Renal cortical epithelial cell (primary cell): ENCODE measurements around the gene KLK14. TPM values are rescaled to one million over a fixed set of nuclear protein-coding genes. Genes with fewer than 3 reads are reported as not detected.

Experiments used
- DNase-seq: peaks from one replicate; pipeline ENCODE4 v3.0.0-alpha.2; 2011; ENCODE audit warnings: low read depth
- total RNA-seq: library from RNA; depleted of rRNA; stranded (reverse); fragments of >200 nt; gene quantifications from 2 replicates; pipeline ENCODE4 v1.2.3, GENCODE V29; 2014

KLK14 gene
- total RNA-seq, 1 donor from 2014 or later, result not detected

DNA sequence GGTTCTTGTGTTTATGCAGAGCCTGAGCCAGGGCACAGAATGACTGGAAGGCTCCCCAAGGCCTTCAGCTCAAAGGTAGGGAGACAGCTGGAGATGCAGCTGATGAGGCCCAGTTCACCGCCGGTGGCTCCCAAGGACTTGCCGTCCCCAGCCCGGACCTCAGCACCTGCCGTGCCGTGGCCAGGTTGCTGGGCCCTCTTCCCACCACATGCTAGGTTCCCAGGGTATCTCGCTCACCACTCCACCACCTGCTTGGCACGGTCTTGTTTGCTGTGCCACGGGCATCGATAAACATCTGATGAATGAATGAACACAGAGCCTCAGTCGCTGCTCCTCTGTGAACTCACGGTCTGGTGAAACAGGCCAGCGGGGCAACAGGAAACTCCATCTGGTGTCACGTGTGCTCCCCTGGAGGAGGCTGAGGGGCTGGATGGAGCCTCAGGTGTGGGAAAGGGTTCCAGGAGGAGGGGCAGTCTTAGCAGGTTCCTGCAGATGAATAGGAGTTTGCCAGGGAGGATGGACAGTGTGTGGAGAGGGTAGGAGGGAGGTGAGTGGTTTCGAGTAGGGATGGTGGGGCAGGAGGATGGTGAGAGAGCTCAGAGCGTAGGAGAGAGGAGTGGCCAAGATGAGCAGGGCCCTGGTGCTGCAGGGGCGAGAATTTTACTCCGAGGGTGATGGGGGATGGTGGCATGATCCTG is 3.6 kb upstream of the KLK14 start:
- DNase-seq, result no peak

DNA sequence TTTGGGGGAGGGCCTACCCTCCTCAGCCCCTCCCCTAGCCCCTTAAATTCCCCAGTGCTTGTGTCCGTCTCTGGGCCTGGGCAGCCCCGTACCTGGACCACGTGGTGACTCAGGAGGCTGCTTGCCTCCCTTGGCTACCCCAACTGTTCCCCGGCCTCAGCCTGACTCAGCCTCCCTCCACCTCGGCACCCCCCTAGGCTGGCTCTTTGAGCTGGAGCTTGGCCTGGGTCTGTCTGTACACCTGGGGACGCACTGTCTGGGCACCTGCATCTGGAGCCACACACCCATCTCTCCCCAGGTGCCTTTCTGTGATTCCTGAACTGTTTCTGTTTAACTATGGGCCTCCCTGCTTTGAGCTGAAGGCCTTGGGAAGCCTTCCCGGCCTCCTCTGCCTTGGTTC is 1.8 kb upstream of the KLK14 start:
- DNase-seq, result no peak

DNA sequence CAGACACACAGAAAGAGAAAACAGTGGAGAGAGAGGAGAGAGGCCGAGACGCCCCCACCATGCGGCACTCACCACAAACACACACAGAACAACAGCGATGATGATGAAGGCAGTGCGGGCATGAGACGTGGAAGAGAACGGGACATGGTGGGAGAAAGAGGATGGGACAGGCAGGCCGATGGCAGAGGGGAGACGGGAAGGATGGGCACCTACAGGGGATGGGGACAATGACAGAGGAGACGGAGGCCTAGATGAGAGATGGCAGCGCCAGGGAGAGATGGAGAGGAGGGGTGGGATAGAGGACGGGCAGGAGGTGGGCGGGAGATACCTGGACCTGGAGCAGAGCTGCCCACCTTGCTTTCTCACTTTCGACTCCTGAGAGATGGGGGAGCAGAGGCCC is 1.1 kb upstream of the KLK14 start:
- no peak for DNase-seq

DNA sequence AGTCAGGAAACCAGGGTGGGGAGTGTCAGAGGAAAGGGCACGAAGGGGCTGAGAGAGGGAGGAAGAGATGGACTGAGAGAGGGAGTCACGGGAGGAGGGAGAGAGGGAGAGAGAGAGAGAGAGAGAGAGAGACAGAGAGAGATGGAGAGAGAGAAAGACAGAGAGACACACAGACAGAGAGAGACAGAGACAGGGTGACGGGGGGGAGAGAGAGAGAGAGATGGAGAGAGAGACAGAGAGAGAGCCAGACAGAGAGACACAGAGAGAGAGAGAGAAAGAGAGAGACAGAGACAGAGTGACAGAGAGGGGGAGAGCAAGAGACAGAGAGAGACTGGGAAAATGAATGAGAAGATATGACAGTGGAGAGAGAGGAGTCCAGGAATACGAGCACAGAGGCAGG is 494 bp upstream of the KLK14 start:
- no peak for DNase-seq

DNA sequence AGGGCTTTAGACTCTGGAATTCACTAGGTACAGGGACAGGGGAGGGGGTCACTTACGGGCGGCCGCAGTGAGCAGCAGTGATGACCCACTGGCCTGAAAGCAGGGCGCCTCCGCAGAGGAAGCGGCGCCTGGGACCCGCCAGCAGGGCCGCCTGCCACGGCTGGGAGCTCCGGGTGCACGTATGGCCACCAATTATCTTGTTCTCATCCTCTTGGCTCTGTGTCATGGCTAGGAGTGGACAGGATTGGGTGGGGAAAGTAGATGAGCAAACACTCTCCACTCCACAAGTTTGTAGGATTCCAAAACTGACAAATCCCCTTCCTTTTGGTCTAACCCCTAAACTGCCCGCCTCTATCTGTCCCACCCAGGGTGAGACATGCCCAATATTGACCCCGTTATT is 1.2 kb downstream of the KLK14 start:
- DNase-seq, result no peak

DNA sequence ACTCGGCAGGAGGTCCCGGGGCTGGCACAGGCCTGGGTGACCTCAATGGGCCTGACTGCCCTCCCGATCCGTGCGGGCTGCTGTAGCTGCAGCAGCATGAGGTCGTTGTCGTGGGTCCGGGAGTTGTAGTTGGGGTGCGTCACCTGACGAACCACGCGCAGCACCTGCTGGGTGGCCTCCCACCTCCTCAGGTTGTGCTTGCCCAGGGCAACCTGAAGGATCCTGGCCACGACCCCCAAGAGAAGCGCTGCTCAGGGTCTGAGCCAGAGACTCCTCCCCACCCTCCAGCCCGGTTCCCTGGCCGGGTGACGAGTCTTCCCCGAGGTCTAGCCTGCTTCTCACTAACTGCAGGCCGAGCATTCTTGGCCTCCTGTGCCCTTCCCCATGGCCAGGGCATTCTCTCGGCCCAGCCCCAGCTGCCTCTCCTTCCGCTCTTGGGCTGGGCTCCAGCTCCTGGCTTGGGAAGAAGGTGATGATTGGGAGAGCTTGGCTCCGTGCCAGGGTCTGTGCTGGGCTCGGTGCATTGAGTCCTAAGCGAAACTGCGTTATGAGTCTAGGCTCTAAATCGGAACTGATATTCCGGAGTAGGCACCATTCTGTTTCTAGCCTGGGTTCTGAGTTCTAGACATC is 3.1 kb downstream of the KLK14 start:
- DNase-seq, result no peak

DNA sequence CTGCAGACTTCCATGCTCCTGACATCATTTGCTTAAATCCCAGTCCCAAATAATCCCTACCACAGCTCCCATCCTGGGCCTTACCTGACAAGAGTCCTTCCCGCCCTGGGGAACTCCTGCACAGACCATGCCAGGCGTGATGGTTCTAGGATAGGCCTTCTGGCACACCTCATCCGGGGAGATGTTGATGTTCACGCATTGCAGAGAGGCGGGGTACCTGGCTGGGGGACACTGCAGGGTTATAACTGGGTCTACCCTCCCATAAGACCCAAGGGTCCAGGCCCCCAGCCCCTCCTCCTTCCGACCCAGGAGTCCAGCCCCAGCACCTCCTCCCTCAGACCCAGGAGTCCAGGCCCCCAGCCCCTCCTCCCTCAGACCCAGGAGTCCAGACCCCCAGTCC is 4.0 kb downstream of the KLK14 start:
- no peak for DNase-seq

DNA sequence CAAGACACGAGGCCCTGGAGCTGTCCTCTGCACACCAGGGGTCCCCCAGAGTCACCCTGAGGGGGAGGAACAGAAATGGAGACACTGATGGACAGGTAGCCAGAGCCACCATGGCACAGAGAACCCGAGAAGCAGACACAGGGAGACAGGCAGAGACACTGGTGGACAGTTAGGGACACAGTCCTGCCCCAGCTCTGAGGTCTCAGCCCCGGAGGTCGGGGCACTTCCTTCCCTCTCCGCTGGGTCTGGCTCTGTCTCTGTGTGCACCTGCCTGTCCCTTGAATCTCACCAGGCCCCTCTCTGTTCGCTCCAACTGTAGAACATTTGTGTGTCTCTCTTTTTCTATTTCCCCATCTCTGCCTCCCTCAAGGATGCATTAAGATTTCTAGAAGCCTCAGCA is 4.6 kb downstream of the KLK14 start:
- no peak for DNase-seq

DNA sequence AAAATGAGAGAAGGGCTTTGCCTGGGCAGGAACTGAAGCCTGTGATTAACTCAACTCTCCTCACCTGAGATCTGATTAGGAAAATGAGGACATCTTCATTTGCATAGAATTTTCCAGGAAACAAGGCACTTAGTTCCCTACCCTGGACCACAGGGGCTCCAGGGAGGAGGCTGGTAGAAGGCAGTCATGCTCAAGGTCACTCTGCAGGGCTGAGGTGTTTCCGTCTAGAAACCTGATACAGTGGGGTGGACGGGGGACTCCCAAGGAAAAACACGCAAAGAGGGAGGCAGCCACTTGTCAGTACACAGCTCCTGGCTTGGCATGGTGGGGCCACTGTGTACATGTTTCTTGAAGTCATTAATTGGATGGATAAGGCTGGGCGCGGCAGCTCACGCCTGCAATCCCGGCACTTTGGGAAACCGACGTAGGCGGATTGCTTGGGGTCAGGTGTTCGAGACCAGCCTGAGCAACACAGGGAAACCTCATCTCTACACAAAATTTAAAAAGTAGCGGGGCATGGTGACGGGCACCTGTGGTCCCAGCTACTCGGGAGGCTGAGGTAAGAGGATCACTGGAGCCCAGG is 6.0 kb downstream of the KLK14 start:
- no peak for DNase-seq

DNA sequence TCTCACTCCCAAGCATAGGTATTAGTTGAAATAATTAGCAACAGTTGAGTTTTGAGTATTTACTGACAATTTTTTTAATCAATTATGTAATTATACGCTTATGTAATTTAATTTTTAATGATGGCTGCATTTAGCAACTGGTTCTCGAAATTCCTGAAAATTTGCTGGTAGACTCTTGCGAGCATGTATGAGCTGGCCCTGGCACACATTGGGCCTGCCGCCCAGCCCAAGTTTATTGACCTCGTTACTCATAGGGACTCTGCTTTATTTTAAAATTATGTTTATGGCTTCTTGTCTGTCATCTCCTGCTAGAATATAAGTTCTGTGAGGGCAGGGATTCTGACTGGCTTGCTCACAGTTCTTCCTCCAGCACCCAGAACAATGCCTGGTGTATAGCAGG is 6.7 kb downstream of the KLK14 start:
- no peak for DNase-seq

DNA sequence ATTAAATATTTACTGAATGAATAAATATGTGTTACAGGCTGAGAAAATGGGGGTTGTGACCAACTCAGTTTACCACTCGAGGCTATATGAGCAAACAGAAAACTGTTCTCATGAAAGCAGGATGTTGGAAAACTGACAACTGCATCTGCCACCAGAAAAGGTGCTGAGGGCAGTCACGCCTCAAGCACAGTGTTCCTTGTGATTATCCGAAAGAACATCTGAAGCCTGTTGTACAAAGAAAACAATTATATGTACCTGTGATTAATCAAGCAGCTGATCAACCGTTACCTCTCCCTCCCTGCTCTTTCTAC is 11.6 kb downstream of the KLK14 start:
- DNase-seq, result peak; percentile 32

DNA sequence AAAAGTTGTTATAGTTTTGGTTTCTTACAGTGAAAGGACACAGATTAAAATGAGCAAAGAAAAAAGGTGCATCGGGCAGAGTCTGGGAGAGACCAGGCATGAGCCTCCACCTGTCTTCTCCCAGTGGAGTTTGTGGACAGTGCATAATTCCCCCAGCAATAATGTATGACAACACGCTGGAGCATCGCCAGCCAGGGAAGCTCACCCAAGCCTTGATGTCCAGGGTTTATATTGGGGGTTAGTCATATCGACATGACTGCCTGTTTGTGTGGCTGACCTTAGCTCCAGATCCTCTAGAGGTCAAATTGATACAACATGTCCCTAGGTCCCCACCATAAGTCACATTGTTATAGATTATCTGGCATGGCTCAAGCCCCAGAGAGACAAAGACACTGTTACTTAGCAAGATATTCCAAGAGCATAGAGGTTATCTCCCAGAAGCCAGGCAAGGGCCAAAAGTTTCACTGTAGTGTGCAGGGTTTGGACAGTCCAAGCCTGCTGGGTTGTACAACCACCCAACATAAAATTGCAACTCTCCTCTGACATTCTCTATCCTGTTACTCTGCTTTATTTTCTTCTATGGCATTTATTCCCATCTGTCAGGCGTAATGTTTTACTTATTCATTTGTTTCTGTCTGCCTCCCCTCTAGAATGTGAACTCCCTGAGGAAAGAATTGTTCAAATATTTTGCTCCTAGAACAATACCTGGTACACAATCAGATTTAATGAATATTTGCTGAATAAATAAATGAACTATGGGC is 12.2 kb downstream of the KLK14 start:
- no peak for DNase-seq

DNA sequence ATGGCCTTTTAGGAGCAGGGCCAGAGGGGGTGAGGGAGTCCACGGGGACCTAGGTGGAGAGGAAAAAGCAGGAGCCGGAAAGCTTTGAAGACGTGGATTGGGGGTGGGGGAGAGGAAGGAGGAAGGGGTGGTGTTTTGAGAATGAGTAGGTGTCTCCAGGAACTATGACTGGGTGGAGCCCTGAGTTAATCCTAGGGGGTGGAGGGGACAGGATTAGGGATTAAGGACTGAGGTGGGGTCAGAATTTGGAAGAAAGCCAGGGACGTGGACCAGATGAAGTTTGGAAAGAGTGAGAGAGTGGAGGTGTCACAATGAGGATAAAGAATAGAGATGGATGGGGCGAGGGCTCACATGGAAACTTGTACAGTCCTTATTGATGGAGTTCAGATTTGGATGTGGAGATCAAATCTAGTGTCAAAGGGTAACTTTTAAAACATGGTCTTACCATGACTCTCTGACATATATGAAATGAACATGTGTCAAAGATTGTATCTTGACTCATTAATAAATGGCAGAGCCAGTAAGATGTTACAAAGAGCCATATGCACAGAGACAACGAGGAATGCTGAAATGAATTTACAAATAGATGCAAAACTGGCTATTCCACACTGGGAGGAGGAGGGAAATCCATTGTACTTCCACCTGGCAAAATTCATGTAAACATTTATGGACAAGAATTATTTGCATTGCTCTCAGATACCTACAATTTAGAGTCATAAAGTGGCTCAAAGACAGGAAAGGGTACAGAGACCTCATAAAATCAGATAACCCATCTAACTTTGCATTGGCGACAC is 16.1 kb downstream of the KLK14 start:
- DNase-seq, result no peak

DNA sequence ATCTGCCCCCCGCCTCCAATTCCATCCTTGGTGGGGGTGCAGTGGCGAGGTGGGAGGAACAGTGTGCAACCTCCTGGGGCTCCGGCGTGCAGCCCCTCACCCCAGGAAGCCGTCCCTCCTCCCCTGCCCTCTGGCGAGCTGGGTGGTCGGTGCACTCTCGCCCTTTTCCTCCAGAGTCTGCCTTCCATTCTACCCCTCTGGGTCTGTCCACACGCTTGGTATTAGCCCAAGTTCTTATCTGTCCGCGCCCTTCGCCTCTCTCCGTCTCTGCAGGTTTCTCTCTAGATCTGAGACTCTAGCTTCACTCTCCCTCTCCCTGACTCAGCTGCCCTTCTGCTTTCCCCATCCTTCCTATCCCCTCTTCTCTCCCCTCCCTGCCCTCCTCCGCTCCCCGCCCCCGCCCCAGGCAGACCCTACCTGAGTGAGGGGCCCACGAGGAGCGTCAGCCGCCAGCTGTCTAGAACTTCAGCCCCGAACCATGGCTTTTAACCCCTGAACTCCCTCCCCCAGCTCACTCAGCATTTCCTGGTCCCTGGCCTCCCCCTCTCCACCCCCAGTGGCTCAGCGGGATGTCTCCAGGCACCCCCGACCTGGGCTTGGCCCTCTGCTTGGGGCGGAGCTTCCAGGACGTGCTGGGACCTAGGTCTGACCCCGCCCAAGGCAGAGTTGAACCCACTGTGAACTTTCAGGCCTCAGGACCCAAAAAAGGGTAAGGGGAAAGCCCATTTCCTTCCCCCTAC is 17.3 kb downstream of the KLK14 start:
- DNase-seq, result no peak

DNA sequence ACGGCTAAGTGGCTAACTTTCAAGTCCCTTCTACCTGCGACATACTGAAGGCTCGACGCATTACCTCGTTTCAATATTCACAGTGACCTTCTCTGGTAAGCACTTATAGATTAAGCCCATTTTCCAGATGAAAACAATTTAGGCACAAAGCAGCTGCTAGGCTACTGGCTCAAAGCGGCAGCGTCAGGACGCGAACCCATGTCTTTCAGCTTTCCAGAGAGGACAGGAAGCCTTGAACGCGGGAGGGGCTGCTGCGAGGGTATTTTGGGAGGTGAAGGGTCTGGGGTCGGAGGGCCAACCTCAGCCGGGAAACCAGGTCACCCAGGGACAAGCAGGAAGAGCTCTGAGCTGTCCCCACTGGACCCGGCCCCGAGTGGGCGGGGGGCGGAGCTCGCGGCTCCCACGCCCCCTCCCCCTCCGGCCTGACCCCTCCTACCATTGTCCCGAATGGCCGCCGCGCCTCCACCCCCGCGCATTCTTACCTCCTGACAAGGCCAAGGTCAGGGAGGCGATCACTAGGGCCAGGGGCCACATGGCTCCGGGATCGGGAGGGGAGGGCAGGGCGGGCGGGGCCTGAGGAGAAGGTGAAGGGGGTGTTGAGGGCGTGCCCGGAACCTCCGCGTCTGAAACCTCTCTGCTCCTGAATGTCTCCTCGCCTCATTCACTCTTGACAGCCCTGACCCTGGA is 18.0 kb downstream of the KLK14 start, which contains the start of gene KLK13:
KLK13 (minus strand) TSS at position 559 of the 687 bp plus-strand sequence; CDS start at position 534, 25 bp downstream.
- DNase-seq, result peak; percentile 7

DNA sequence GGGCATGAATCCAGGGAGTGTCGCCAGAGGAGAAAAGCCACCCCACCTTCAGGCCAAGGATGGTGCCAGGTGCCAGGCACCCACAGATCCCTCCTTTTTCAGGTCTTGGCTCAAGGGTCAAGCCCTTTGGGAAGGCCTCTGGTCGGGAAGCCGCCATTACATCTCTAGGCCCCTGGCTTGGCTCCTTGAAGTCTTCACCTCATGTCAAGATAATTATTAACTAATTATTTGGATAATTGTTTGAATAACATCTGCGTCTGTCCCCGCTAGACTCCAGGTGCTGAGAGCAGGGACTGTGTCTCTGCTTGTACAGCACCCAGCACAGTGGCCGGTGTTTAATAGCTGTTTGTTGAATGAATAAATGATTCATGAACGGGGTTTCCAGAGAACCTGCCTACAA is 19.0 kb downstream of the KLK14 start:
- DNase-seq, result no peak

DNA sequence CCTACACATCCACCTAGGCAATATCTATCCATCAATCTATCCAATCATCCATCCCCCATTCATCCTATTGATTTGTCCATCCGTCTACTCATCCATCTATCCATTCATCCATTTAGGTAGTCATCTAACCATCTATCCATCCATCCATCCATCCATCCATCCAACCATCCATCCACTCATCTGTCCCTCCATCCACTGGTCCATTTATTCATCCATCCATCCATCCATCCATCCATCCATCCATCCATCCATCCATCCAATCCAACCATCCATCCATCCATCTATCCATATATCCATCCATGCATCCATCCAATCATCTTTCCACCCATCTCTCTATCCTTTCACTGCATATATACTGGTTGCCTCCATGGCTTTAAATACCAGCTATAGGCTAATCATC is 21.7 kb downstream of the KLK14 start:
- DNase-seq, result no peak

DNA sequence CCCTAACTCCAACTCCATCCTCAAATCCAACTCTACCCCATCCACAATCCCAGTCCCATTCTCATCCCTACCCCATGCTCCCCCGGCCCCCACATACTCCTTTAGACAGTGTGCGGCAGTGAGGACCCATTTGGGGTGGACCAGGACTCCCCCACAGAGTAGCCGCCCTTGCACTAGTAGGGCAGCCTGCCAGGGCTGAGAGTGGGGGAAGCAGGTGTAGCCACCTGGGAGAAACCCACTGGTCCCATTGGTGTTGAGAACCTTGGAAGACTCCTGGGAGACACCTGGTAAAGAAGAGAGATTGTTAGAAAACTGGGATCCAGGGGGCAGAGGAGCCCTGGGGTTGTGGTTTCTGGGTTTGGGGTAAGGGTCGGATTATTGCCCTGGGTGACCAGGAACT is 22.4 kb downstream of the KLK14 start:
- DNase-seq, result no peak

DNA sequence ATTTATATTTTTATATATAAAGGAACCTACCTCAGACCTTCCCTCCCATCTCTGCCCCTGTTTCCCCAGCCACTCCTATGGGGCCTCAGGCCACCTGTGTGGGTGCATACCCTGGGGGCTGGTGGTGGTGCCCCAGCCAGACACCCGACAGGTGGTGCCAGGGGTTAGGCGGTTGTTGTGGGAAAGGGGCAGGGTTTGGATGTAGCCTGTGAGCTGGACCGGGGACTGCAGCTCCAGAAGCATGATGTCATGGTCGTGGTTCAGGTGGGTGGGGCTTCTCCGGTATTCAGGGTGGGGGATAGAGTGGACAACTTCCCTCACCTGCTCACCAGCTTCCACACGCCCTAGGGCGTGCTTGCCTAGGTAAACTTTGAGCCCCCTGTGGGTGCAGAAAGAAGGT is 23.0 kb downstream of the KLK14 start:
- no peak for DNase-seq

DNA sequence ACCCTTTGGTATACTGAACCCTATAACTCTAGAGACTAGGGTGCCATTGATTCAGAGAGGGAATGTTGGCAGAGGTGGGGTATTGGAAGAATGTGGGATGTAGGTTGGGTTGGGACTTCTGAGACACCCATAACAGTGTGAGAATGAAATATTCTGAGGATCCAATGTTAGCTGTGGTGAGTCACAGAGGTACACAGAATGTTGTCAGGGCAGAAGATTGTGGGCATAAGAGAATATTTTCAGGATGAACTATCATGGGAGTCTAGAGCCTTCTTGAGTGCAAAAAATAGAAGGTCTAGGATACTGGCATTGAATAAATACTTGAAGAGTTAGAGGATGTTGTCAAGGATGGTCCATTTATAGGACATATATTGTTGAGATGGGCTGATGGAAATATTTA is 26.8 kb downstream of the KLK14 start:
- DNase-seq, result no peak

DNA sequence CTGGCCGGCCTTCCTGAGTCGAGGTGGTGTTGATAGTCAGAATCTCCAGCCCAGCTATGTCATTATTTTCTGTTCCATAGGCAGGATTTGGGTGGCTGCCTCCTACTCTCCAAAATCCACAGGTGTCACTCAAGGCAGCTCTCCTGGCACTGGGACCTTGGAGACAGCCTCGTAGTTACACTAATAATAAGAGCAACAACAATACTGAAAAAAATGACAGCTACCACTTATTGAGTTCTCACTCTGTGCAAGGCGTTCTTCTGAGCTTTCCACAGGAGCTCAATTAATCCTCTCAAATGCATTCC is 35.7 kb downstream of the KLK14 start:
- no peak for DNase-seq
